ENCODE measurements around the gene MSI2.

DNA sequence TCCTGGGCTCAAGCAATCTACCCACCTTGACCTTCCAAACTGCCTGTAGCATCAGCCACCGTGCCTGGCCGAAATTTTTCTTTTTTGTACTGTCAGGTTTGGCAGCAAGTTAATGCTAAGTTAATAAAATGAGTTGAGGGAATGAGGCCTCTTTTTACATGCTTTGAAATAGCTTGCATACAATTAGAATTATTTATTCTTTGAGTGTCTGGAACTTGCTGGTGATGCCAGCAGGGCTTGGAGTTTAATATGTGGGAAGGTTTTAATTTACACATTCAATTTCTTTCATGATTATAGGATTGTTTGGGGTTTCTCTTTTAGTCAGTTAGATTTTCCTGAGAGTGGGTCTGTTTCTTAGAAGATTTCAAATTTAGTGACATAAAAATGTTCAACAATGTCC, 31.2 kb upstream of the MSI2 start:
- TF ChIP-seq, protein P1, sequence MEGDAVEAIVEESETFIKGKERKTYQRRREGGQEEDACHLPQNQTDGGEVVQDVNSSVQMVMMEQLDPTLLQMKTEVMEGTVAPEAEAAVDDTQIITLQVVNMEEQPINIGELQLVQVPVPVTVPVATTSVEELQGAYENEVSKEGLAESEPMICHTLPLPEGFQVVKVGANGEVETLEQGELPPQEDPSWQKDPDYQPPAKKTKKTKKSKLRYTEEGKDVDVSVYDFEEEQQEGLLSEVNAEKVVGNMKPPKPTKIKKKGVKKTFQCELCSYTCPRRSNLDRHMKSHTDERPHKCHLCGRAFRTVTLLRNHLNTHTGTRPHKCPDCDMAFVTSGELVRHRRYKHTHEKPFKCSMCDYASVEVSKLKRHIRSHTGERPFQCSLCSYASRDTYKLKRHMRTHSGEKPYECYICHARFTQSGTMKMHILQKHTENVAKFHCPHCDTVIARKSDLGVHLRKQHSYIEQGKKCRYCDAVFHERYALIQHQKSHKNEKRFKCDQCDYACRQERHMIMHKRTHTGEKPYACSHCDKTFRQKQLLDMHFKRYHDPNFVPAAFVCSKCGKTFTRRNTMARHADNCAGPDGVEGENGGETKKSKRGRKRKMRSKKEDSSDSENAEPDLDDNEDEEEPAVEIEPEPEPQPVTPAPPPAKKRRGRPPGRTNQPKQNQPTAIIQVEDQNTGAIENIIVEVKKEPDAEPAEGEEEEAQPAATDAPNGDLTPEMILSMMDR (IDR thresholded peaks at IDR 0.05; ENCODE audit: insufficient read depth, low read depth, low read length), result no peak
- no peak for TF ChIP-seq EZH2 (IDR thresholded peaks at IDR 0.05; ENCODE audit: insufficient read depth, low read length)
